Fibroblast of skin of left quadriceps (primary cell): ENCODE data around the gene CIART.
"Not testable (repeated sequence)": the region's sequence is repeated elsewhere in the genome, so short reads cannot be mapped to it uniquely, and the experiment has no call there.

ENCODE experiments used
- DNase-seq, 2 experiments: peaks; one replicate each; pipeline ENCODE4 v3.0.0-alpha.2; 2013; ENCODE audit warnings: low read depth in 2 of 2

Gene CIART

GRCh38 chr1:150281758-150282557 is at the start of gene CIART:
CIART (plus strand) TSS chr1:150282554; CDS start chr1:150283268, 714 bp downstream.
- DNase-seq = peak; percentile 98

GRCh38 chr1:150232921-150233320 is 49.4 kb upstream of the CIART start:
- DNase-seq = not testable (repeated sequence)

GRCh38 chr1:150233359-150234308 is 48.7 kb upstream of the CIART start:
- DNase-seq = no peak

GRCh38 chr1:150234309-150234565 is 48.1 kb upstream of the CIART start:
- no peak for DNase-seq

GRCh38 chr1:150234566-150235293 is 47.6 kb upstream of the CIART start:
- no peak for DNase-seq

- DNase-seq = no peak
Measured at GRCh38 chr1:150235294-150235851, 47.0 kb upstream of the CIART start.

GRCh38 chr1:150235852-150236613 is 46.3 kb upstream of the CIART start, which contains the start of gene ANP32E:
ANP32E (minus strand) TSS chr1:150236112; CDS start chr1:150235786, 326 bp downstream.
- DNase-seq = peak; percentile 99 to 100

- no peak for DNase-seq
Measured at GRCh38 chr1:150236614-150237100, 45.7 kb upstream of the CIART start.

- not testable (repeated sequence) for DNase-seq
Measured at GRCh38 chr1:150237176-150237575, 45.2 kb upstream of the CIART start.

- no peak for DNase-seq
Measured at GRCh38 chr1:150237746-150238145, 44.6 kb upstream of the CIART start.

- DNase-seq = no peak
Measured at GRCh38 chr1:150243003-150243402, 39.4 kb upstream of the CIART start.

- no peak for DNase-seq
Measured at GRCh38 chr1:150249936-150250335, 32.4 kb upstream of the CIART start.

- DNase-seq = no peak
Measured at GRCh38 chr1:150256198-150256553, 26.2 kb upstream of the CIART start.

- DNase-seq = peak in 1 of 2 experiments; percentile 42
Measured at GRCh38 chr1:150256554-150257341, 25.6 kb upstream of the CIART start.

- no peak for DNase-seq
Measured at GRCh38 chr1:150257624-150258585, 24.4 kb upstream of the CIART start, which contains the start of gene CA14. CA14 (plus strand) TSS chr1:150257774; CDS start chr1:150258129, 355 bp downstream.

GRCh38 chr1:150259217-150259616 is 23.1 kb upstream of the CIART start:
- DNase-seq = no peak

GRCh38 chr1:150259758-150260669 is 22.3 kb upstream of the CIART start:
- no peak for DNase-seq

- DNase-seq = no peak
Measured at GRCh38 chr1:150261367-150261766, 21.0 kb upstream of the CIART start.
